Chondrocyte (in vitro differentiated cells): ENCODE results near the gene ATG101. TPM values are rescaled to one million over a fixed set of nuclear protein-coding genes. Genes with fewer than 3 reads are reported as not detected.

Experiments
- DNase-seq: peaks from one replicate; pipeline ENCODE4 v3.0.0; 2021; ENCODE audit warnings: mixed read lengths, low spot score
- H3K27ac Mint-ChIP-seq: one replicate; pipeline ENCODE4 v1.8.0; 2021; ENCODE audit warnings: mild to moderate bottlenecking, moderate library complexity, mixed read lengths; ENCODE audit not compliant: unreplicated experiment
- H3K27me3 Mint-ChIP-seq: 2 replicates; pipeline ENCODE4 v1.8.0; 2021; ENCODE audit warnings: low read depth, mixed read lengths
- H3K36me3 Mint-ChIP-seq: 2 replicates; pipeline ENCODE4 v1.8.0; 2021; ENCODE audit warnings: low read depth, mixed read lengths
- H3K4me1 Mint-ChIP-seq: 2 replicates; pipeline ENCODE4 v1.8.0; 2021; ENCODE audit warnings: low read depth, mild to moderate bottlenecking, mixed read lengths
- H3K4me3 Mint-ChIP-seq: one replicate; pipeline ENCODE4 v1.8.0; 2021; ENCODE audit warnings: mild to moderate bottlenecking, moderate library complexity, mixed read lengths; ENCODE audit not compliant: unreplicated experiment
- H3K9me3 Mint-ChIP-seq: 2 replicates; pipeline ENCODE4 v1.8.0; 2021; ENCODE audit warnings: low read depth, mixed read lengths
- total RNA-seq: library from RNA; stranded (reverse); gene quantifications from 3 replicates; pipeline ENCODE4 v1.2.1, GENCODE V29; 2021
- TF ChIP-seq, protein P1 (sequence below): fragments of 200-600 bp; sonication (generic); IDR thresholded peaks from 2 replicates; pipeline ENCODE4 v1.5.0; 2021; ENCODE audit warnings: antibody characterized with exemption, mild to moderate bottlenecking, moderate library complexity

Gene ATG101
- total RNA-seq, 1 donor from 2014 or later, result 48.0 TPM

DNA sequence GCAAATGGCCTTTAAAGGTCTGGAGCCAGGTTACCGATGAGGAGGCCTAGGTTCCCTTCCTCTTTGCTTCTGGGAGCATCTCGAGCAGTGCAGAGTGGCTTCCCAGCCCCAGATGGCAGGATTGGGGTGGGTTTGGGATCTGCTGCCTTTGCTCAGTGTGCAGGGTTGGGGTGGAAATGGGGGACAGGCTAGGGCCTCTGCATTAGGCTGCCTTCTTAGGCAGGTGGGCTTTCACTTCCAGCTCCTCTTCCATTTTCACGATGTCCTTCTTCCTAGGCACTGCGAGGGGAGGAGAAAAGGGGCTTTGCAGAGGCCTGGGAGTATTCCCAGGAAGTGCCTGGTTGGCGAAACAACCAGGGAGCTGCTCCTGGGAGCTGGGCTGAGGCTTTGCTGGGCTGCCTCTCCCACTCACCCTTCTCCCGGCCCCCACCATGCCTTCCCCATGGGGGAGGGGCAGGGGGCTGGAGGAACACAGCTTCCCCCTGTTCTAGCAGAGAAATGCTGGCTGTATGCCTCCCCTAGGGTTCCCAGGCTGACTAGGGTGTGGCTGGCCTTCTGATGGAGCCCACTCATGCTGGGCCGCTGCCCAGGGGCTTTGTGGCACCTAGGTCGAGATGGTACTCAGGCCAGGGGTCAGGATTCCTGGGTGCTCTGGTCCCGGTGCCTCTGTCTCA is 16.1 kb upstream of the ATG101 start:
- H3K36me3 Mint-ChIP-seq, result peaks cover 3% of the 10 kb centered on the region
- H3K4me3 Mint-ChIP-seq, result no peak overlapping the region
- DNase-seq, result no peak
- peaks cover 25% of the 10 kb centered on the region for H3K4me1 Mint-ChIP-seq
- H3K27me3 Mint-ChIP-seq, result no peaks in the 10 kb centered on the region
- TF ChIP-seq, protein P1, sequence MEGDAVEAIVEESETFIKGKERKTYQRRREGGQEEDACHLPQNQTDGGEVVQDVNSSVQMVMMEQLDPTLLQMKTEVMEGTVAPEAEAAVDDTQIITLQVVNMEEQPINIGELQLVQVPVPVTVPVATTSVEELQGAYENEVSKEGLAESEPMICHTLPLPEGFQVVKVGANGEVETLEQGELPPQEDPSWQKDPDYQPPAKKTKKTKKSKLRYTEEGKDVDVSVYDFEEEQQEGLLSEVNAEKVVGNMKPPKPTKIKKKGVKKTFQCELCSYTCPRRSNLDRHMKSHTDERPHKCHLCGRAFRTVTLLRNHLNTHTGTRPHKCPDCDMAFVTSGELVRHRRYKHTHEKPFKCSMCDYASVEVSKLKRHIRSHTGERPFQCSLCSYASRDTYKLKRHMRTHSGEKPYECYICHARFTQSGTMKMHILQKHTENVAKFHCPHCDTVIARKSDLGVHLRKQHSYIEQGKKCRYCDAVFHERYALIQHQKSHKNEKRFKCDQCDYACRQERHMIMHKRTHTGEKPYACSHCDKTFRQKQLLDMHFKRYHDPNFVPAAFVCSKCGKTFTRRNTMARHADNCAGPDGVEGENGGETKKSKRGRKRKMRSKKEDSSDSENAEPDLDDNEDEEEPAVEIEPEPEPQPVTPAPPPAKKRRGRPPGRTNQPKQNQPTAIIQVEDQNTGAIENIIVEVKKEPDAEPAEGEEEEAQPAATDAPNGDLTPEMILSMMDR, result no peak
- no peaks in the 10 kb centered on the region for H3K9me3 Mint-ChIP-seq
- no peak overlapping the region for H3K27ac Mint-ChIP-seq

- peaks cover 23% of the 10 kb centered on the region for H3K4me1 Mint-ChIP-seq
- no peaks in the 10 kb centered on the region for H3K27me3 Mint-ChIP-seq
- no peak for DNase-seq
- TF ChIP-seq, protein P1, result no peak
- peaks cover 3% of the 10 kb centered on the region for H3K36me3 Mint-ChIP-seq
- no peak overlapping the region for H3K27ac Mint-ChIP-seq
- no peaks in the 10 kb centered on the region for H3K9me3 Mint-ChIP-seq
- no peak overlapping the region for H3K4me3 Mint-ChIP-seq
These were observed 15.4 kb upstream of the ATG101 start for GRCh38 chr12:52054231-52054832.

- peaks cover 15% of the 10 kb centered on the region for H3K4me1 Mint-ChIP-seq
- H3K27ac Mint-ChIP-seq, result no peak overlapping the region
- no peaks in the 10 kb centered on the region for H3K9me3 Mint-ChIP-seq
- DNase-seq, result no peak
- TF ChIP-seq, protein P1, result no peak
- H3K4me3 Mint-ChIP-seq, result no peak overlapping the region
- no peaks in the 10 kb centered on the region for H3K27me3 Mint-ChIP-seq
- H3K36me3 Mint-ChIP-seq, result peaks cover 3% of the 10 kb centered on the region
These were observed 14.7 kb upstream of the ATG101 start for GRCh38 chr12:52054833-52055730.

GRCh38 chr12:52055731-52056711 is 13.8 kb upstream of the ATG101 start:
- Mint-ChIP-seq H3K27me3 (no peaks in the 10 kb centered on the region), H3K4me3 (no peak overlapping the region), H3K9me3 (no peaks in the 10 kb centered on the region), H3K36me3 (peaks cover 3% of the 10 kb centered on the region), H3K4me1 (peaks cover 9% of the 10 kb centered on the region), H3K27ac (no peak overlapping the region)
- TF ChIP-seq, protein P1, result no peak
- DNase-seq, result no peak
